Tibial nerve (tissue), 4 donors: ENCODE results near the gene ART4. TPM values are rescaled to one million over a fixed set of nuclear protein-coding genes. Genes with fewer than 3 reads are reported as not detected.
A peak's percentile ranks its signal among the peaks of the same experiment; 100 is the strongest.

Experiments
- DNase-seq, 2 donors: peaks; one replicate each; pipeline ENCODE4 v3.0.0-alpha.2; 2019; ENCODE audit warnings: low spot score in 2 of 2
- H3K27ac ChIP-seq, 4 donors: fragments of 200-600 bp; sonication (generic) in 3 of 4; one replicate each; pipeline ENCODE4 v1.5.1; 2017 to 2019; ENCODE audit warnings: mild to moderate bottlenecking in 1 of 4
- H3K27me3 ChIP-seq, 2 donors: fragments of 200-600 bp; sonication (generic) in 1 of 2; one replicate each; pipeline versions ENCODE4 v1.5.1 to v1.6.0; 2017 to 2019
- H3K36me3 ChIP-seq, 3 donors: fragments of 200-600 bp; sonication (generic); one replicate each; pipeline ENCODE4 v1.5.1; 2018 to 2019
- H3K4me1 ChIP-seq, 4 donors: fragments of 200-600 bp; sonication (generic) in 3 of 4; one replicate each; pipeline ENCODE4 v1.5.1; 2017 to 2019
- H3K4me3 ChIP-seq, 4 donors: fragments of 200-600 bp; sonication (generic) in 3 of 4; one replicate each; pipeline ENCODE4 v1.5.1; 2017 to 2019; ENCODE audit warnings: mild to moderate bottlenecking in 1 of 4, moderate library complexity in 1 of 4
- H3K9me3 ChIP-seq, 4 donors: fragments of 200-600 bp; sonication (generic) in 3 of 4; one replicate each; pipeline ENCODE4 v1.5.1; 2017 to 2019
- CTCF ChIP-seq, 5 experiments: fragments of 200-600 bp in 3 of 5; fragments of 450-650 bp in 2 of 5; sonication (generic) in 3 of 5; IDR thresholded peaks; one replicate each; pipeline ENCODE4 v1.5.1; 2016 to 2019; ENCODE audit warnings: antibody characterized with exemption in 5 of 5, mild to moderate bottlenecking in 3 of 5, moderate library complexity in 2 of 5
- EP300 ChIP-seq, 2 donors: sonication (generic); formaldehyde crosslinking; IDR thresholded peaks; one replicate each; pipeline ENCODE4 v1.6.1; 2017; ENCODE audit warnings: antibody characterized with exemption in 2 of 2, mild to moderate bottlenecking in 1 of 2
- POLR2A ChIP-seq, 2 donors: fragments of 450-650 bp; IDR thresholded peaks; one replicate each; pipeline ENCODE4 v1.6.1; 2017; ENCODE audit warnings: antibody characterized with exemption in 2 of 2, mild to moderate bottlenecking in 2 of 2, moderate library complexity in 2 of 2
- WGBS, 2 donors: methylation state at CpG; one replicate each; pipeline ENCODE4 v1.1.5; 2018; 5-methylcytosine and 5-hydroxymethylcytosine counted together
- total RNA-seq, 4 donors: library from RNA; depleted of rRNA; stranded (reverse); fragments of >200 nt; gene quantifications; one replicate each; pipeline ENCODE4 v1.1.0, GENCODE V29; 2016

The ART4 gene
- total RNA-seq, 4 donors from 2014 or later = under 0.01 to 5.9 (median 1.4) TPM

GRCh38 chr12:14776236-14776961 is 66.9 kb downstream of the ART4 start:
- Histone ChIP-seq H3K4me1 (peaks cover 0 to 54% (median 9%) of the 10 kb centered on the region in 4 donors), H3K27me3 (no peaks in the 10 kb centered on the region), H3K4me3 (peak overlapping the region in 2 of 4 donors; percentile 66 to 80), H3K36me3 (no peaks in the 10 kb centered on the region), H3K9me3 (no peaks in the 10 kb centered on the region), H3K27ac (peak overlapping the region; percentile 88 to 99 (median 94))
- 56 to 62% methylated on average over 5 of the region's 5 CpGs for WGBS, 2 donors
- DNase-seq = no peak
- TF ChIP-seq EP300 (IDR thresholded peaks at IDR 0.05) (no peak), CTCF (IDR thresholded peaks at IDR 0.05) (peak in 2 of 5 experiments; percentile 8 to 34)

GRCh38 chr12:14775636-14775980 is 67.7 kb downstream of the ART4 start:
- 11 to 21% methylated on average over 1 of the region's 1 CpG for WGBS, 2 donors

More at GRCh38 chr12:14775636-14775980, 67.7 kb downstream of the ART4 start:
- peak in 1 of 2 donors; percentile 18 for DNase-seq
- no peak for TF ChIP-seq POLR2A (IDR thresholded peaks at IDR 0.05)
- no peak for TF ChIP-seq CTCF (IDR thresholded peaks at IDR 0.05)
- no peak for TF ChIP-seq EP300 (IDR thresholded peaks at IDR 0.05)
- Histone ChIP-seq H3K36me3 (no peaks in the 10 kb centered on the region), H3K4me3 (peak overlapping the region; percentile 66 to 90 (median 82)), H3K27ac (peak overlapping the region; percentile 88 to 99 (median 94)), H3K4me1 (peaks cover 0 to 57% (median 10%) of the 10 kb centered on the region in 4 donors), H3K27me3 (no peaks in the 10 kb centered on the region), H3K9me3 (no peaks in the 10 kb centered on the region)

Other genes starting within 250 kb of the ART4 start
- not detected for gene GUCY2C, start 146.9 kb downstream of the ART4 start, total RNA-seq
- gene WBP11, start 40.0 kb downstream of the ART4 start, total RNA-seq = 10 to 100 TPM; 11.7 to 22.6 (median 19.2) TPM
- 1 to 10 TPM in 1 of 4 donors, under 1 TPM in 3; 0.20 to 2.1 (median 0.89) TPM for gene C12orf60, start 39.9 kb downstream of the ART4 start, total RNA-seq
- gene SMCO3, start 29.3 kb downstream of the ART4 start, total RNA-seq = 10 to 100 TPM in 1 of 4 donors, 1 to 10 TPM in 3; 1.2 to 10.5 (median 6.2) TPM
- gene MGP, start 42.3 kb upstream of the ART4 start, total RNA-seq = 100 to 1,000 TPM; 187 to 759 (median 492) TPM
- not detected for gene ERP27, start 95.0 kb upstream of the ART4 start, total RNA-seq
- gene ARHGDIB, start 118.1 kb upstream of the ART4 start, total RNA-seq = 100 to 1,000 TPM in 2 of 4 donors, 10 to 100 TPM in 2; 63.8 to 112 (median 89.4) TPM
- gene PDE6H, start 129.5 kb upstream of the ART4 start, total RNA-seq = not detected